ENCODE measurements around the gene TTC6.

TTC6 gene

GRCh38 chr14:37598747-37599506 lies 3.5 kb downstream of the TTC6 start:
- no peak for DNase-seq

- no peak for DNase-seq
These were observed 4.3 kb downstream of the TTC6 start for GRCh38 chr14:37599507-37600368.

GRCh38 chr14:37600880-37601741 lies 5.7 kb downstream of the TTC6 start:
- no peak for DNase-seq

- DNase-seq: no peak
These were observed 6.4 kb downstream of the TTC6 start for GRCh38 chr14:37601865-37602264.

- no peak for DNase-seq
These were observed 7.4 kb downstream of the TTC6 start for GRCh38 chr14:37602605-37603453.

- DNase-seq: no peak
These were observed 8.3 kb downstream of the TTC6 start for GRCh38 chr14:37603688-37604251.

GRCh38 chr14:37606678-37607077 lies 11.2 kb downstream of the TTC6 start:
- no peak for DNase-seq

- DNase-seq: no peak
These were observed 13.2 kb downstream of the TTC6 start for GRCh38 chr14:37608649-37609048.

GRCh38 chr14:37610945-37611523 lies 15.6 kb downstream of the TTC6 start:
- DNase-seq: no peak

GRCh38 chr14:37615582-37616289 lies 20.3 kb downstream of the TTC6 start:
- DNase-seq: no peak

- no peak for DNase-seq
These were observed 21.4 kb downstream of the TTC6 start for GRCh38 chr14:37616853-37617252.

GRCh38 chr14:37617864-37618365 lies 22.5 kb downstream of the TTC6 start:
- DNase-seq: no peak

GRCh38 chr14:37618498-37619028 lies 23.1 kb downstream of the TTC6 start:
- DNase-seq: no peak

- DNase-seq: no peak
These were observed 25.4 kb downstream of the TTC6 start for GRCh38 chr14:37620856-37621255.

- no peak for DNase-seq
These were observed 26.9 kb downstream of the TTC6 start for GRCh38 chr14:37622231-37622923.

GRCh38 chr14:37623426-37623951 lies 28.1 kb downstream of the TTC6 start:
- DNase-seq: no peak

- no peak for DNase-seq
These were observed 28.5 kb downstream of the TTC6 start for GRCh38 chr14:37623971-37624370.

- no peak for DNase-seq
These were observed 30.5 kb downstream of the TTC6 start for GRCh38 chr14:37625597-37626595.

Measured in cortex of kidney (tissue), 1 donor.